ENCODE results near the gene SOD3. TPM values are rescaled to one million over a fixed set of nuclear protein-coding genes. Genes with fewer than 3 reads are reported as not detected.

Gene SOD3
- total and polyA plus RNA-seq, 2 of the 13 experiments (the other 11 are each of a cell fraction or from before 2014, with no cell fraction given) = 0.04 TPM; not detected in 1

- TF ChIP-seq TERF1 (CRISPR knock-in tag; IDR thresholded peaks at IDR 0.05) (no peak), CSRNP2 (CRISPR knock-in tag; conservative IDR thresholded peaks at IDR 0.05; ENCODE audit: low read depth) (no peak), POLR2A (IDR thresholded peaks at IDR 0.05; ENCODE audit: insufficient read depth in 1 of 2, low read depth in 2 of 2, low read length in 2 of 2) (no peak), ZNF609 (CRISPR knock-in tag; IDR thresholded peaks at IDR 0.05; ENCODE audit: borderline replicate concordance) (no peak), SOX5 (CRISPR knock-in tag; IDR thresholded peaks at IDR 0.05; ENCODE audit: borderline replicate concordance) (peak; percentile 61; the same call in 1 of the 2 replicates), GMEB2 (CRISPR knock-in tag; IDR thresholded peaks at IDR 0.05; ENCODE audit: low read depth) (no peak), SOX6 (IDR thresholded peaks at IDR 0.05) (no peak), SOX6 (CRISPR knock-in tag; IDR thresholded peaks at IDR 0.05) (peak; percentile 49), HNF4A (CRISPR knock-in tag; IDR thresholded peaks at IDR 0.05) (peak; percentile 10; the same call in 1 of the 2 replicates), PHF8 (CRISPR knock-in tag; IDR thresholded peaks at IDR 0.05) (no peak), ZMAT5 (CRISPR knock-in tag; IDR thresholded peaks at IDR 0.05; ENCODE audit: borderline replicate concordance, low read depth) (no peak), SP5 (CRISPR knock-in tag; IDR thresholded peaks at IDR 0.05; ENCODE audit: borderline replicate concordance, low read depth) (no peak), ZBTB14 (CRISPR knock-in tag; IDR thresholded peaks at IDR 0.05) (no peak), ZBTB8A (CRISPR knock-in tag; IDR thresholded peaks at IDR 0.05; ENCODE audit: borderline replicate concordance, low read depth) (no peak), ZNF564 (CRISPR knock-in tag; IDR thresholded peaks at IDR 0.05) (no peak), RFX5 (IDR thresholded peaks at IDR 0.05; ENCODE audit: low read depth, low read length) (no peak), ZNF800 (CRISPR knock-in tag; IDR thresholded peaks at IDR 0.05) (no peak), KMT2A (CRISPR knock-in tag; IDR thresholded peaks at IDR 0.05) (no peak)
These were observed 2.8 kb upstream of the SOD3 start (continued) for GRCh38 chr4:24792552-24792951.
